SK-N-MC (cell line): ENCODE measurements around the gene PRSS8.

Source experiments
- EZH2 ChIP-seq: fragments of 200-600 bp; sonication (generic); IDR thresholded peaks from one replicate; pipeline ENCODE4 v1.6.1; 2017; ENCODE audit warnings: antibody characterized with exemption
- FOXP2 ChIP-seq: optimal IDR thresholded peaks from 2 replicates; pipeline ENCODE3; 2011; ENCODE audit warnings: mild to moderate bottlenecking, moderate library complexity; ENCODE audit not compliant: insufficient read depth; ENCODE audit errors: extremely low read length, control extremely low read depth
- POLR2AphosphoS5 ChIP-seq: IDR thresholded peaks from 2 replicates; pipeline ENCODE4 v1.6.1; 2012; ENCODE audit warnings: mild to moderate bottlenecking, low read depth, low read length, borderline replicate concordance

- peak; percentile 84 for TF ChIP-seq POLR2AphosphoS5
- no peak for TF ChIP-seq EZH2
- TF ChIP-seq FOXP2, result no peak
These were observed 41.0 kb downstream of the PRSS8 start, which contains the start of gene VKORC1 for GRCh38 chr16:31094424-31095120.
